HepG2 (cell line): ENCODE data around the gene VEGFA. TPM values are rescaled to one million over a fixed set of nuclear protein-coding genes. Genes with fewer than 3 reads are reported as not detected.
A peak's percentile ranks its signal among the peaks of the same experiment; 100 is the strongest.

Experiments used
- ARID3A ChIP-seq: IDR thresholded peaks from 2 replicates; pipeline ENCODE4 v1.6.1; 2012; ENCODE audit warnings: low read depth, low read length, improper control_type of control experiment
- ATF7 ChIP-seq, 2 experiments: fragments of 450-650 bp in 1 of 2; sonication (generic) in 1 of 2; formaldehyde crosslinking in 1 of 2; IDR thresholded peaks; 2 replicates each; pipeline versions ENCODE4 v1.4.0 to v1.6.1; 2016 to 2020; ENCODE audit warnings: antibody characterized with exemption in 1 of 2, mild to moderate bottlenecking in 1 of 2, missing genetic modification reagents in 1 of 2
- ATF7-NPFF ChIP-seq: sonication (generic); formaldehyde crosslinking; IDR thresholded peaks from 2 replicates; pipeline ENCODE4 v1.8.1; 2023; ENCODE audit warnings: mild to moderate bottlenecking, low read depth, missing genetic modification reagents, moderate library complexity
- ATRX ChIP-seq: sonication (generic); formaldehyde crosslinking; IDR thresholded peaks from 2 replicates; pipeline ENCODE4 v1.4.0; 2020; ENCODE audit warnings: missing genetic modification reagents, borderline replicate concordance
- ETV6 ChIP-seq: sonication (generic); formaldehyde crosslinking; conservative IDR thresholded peaks from 2 replicates; pipeline ENCODE4 v1.4.0; 2020; ENCODE audit warnings: missing genetic modification reagents
- HNF4A ChIP-seq: sonication (generic); formaldehyde crosslinking; IDR thresholded peaks from 2 replicates; pipeline ENCODE4 v1.4.0; 2020; ENCODE audit warnings: missing genetic modification reagents
- MBD4 ChIP-seq: IDR thresholded peaks from 2 replicates; pipeline ENCODE4 v1.6.1; 2012; ENCODE audit warnings: low read length, inconsistent platforms, borderline replicate concordance
- MEIS1 ChIP-seq: sonication (generic); formaldehyde crosslinking; IDR thresholded peaks from 2 replicates; pipeline ENCODE4 v1.9.0; 2021; ENCODE audit warnings: mild to moderate bottlenecking, missing genetic modification reagents, moderate library complexity, borderline replicate concordance
- NFYB ChIP-seq: sonication (generic); formaldehyde crosslinking; IDR thresholded peaks from 2 replicates; pipeline ENCODE4 v1.4.0; 2020; ENCODE audit warnings: missing genetic modification reagents
- NFYC ChIP-seq: IDR thresholded peaks from 2 replicates; pipeline ENCODE4 v1.6.1; 2016; ENCODE audit warnings: missing genetic modification reagents, missing compliant biosample characterization
- PBX2 ChIP-seq: IDR thresholded peaks from 2 replicates; pipeline ENCODE4 v1.6.1; 2016; ENCODE audit warnings: control low read depth
- RXRA ChIP-seq: sonication (generic); formaldehyde crosslinking; IDR thresholded peaks from 2 replicates; pipeline ENCODE4 v1.5.1; 2020; ENCODE audit warnings: missing genetic modification reagents
- SAP130 ChIP-seq: IDR thresholded peaks from 2 replicates; pipeline ENCODE4 v1.6.1; 2016; ENCODE audit warnings: low read depth
- SIN3B ChIP-seq: fragments of 150-350 bp; IDR thresholded peaks from 2 replicates; pipeline ENCODE4 v1.6.1; 2014; ENCODE audit warnings: low read length
- SPEN ChIP-seq: sonication (generic); formaldehyde crosslinking; IDR thresholded peaks from 2 replicates; pipeline ENCODE4 v1.5.1; 2020; ENCODE audit warnings: low read depth, mild to moderate bottlenecking, missing genetic modification reagents
- TBP ChIP-seq: sonication (generic); formaldehyde crosslinking; IDR thresholded peaks from 2 replicates; pipeline ENCODE4 v1.5.0; 2020; ENCODE audit warnings: missing genetic modification reagents
- ZNF24 ChIP-seq: fragments of 450-650 bp; IDR thresholded peaks from 2 replicates; pipeline ENCODE4 v1.6.1; 2017; ENCODE audit warnings: antibody characterized with exemption, mild to moderate bottlenecking
- ZNF251 ChIP-seq: sonication (generic); formaldehyde crosslinking; IDR thresholded peaks from 2 replicates; pipeline ENCODE4 v1.9.0; 2021; ENCODE audit warnings: mild to moderate bottlenecking, missing genetic modification reagents
- ZNF350 ChIP-seq: sonication (generic); formaldehyde crosslinking; IDR thresholded peaks from 2 replicates; pipeline ENCODE4 v1.4.0; 2020; ENCODE audit warnings: mild to moderate bottlenecking, low read depth, missing genetic modification reagents, borderline replicate concordance
- ZNF460 ChIP-seq: sonication (generic); formaldehyde crosslinking; IDR thresholded peaks from 2 replicates; pipeline ENCODE4 v1.5.1; 2020; ENCODE audit warnings: missing genetic modification reagents, mild to moderate bottlenecking, borderline replicate concordance
- ZNF597 ChIP-seq: sonication (generic); formaldehyde crosslinking; IDR thresholded peaks from 2 replicates; pipeline ENCODE4 v1.5.0; 2020; ENCODE audit warnings: missing genetic modification reagents
- ZNF644 ChIP-seq: IDR thresholded peaks from 2 replicates; pipeline ENCODE4 v1.6.1; 2016; ENCODE audit warnings: low read depth
- ZNF761 ChIP-seq: sonication (generic); formaldehyde crosslinking; conservative IDR thresholded peaks from 2 replicates; pipeline ENCODE4 v1.4.0; 2020; ENCODE audit warnings: mild to moderate bottlenecking, missing genetic modification reagents
- ZNF891 ChIP-seq: sonication (generic); formaldehyde crosslinking; IDR thresholded peaks from 2 replicates; pipeline ENCODE4 v1.5.0; 2020; ENCODE audit warnings: mild to moderate bottlenecking, missing genetic modification reagents
- ZSCAN20 ChIP-seq: sonication (generic); formaldehyde crosslinking; IDR thresholded peaks from 2 replicates; pipeline ENCODE4 v1.4.0; 2020; ENCODE audit warnings: missing genetic modification reagents, mild to moderate bottlenecking, borderline replicate concordance
- polyA plus RNA-seq, 8 experiments: library from polyadenylated mRNA; depleted of rRNA in 3 of 8; stranded (reverse) in 7 of 8; unstranded in 1 of 8; fragments of >200 nt; fragmentation: Illumina TruSeq in 4 of 8; extraction: Trizol in 4 of 8; gene quantifications; 2 replicates each; pipeline versions ENCODE4 v1.2.1 to v1.2.3, GENCODE V29; 2011 to 2016; ENCODE audit warnings: low read depth in 4 of 8, missing spikeins in 1 of 8, mixed read lengths in 1 of 8; ENCODE audit not compliant: insufficient read depth in 1 of 8
- total RNA-seq, 5 experiments: library from RNA; depleted of rRNA; stranded (reverse); fragments of >200 nt; fragmentation: Illumina TruSeq; extraction: Trizol; gene quantifications; 2 replicates each; pipeline ENCODE4 v1.2.3, GENCODE V29; 2016; ENCODE audit warnings: low read depth in 1 of 5
- TF ChIP-seq, protein P1 (sequence below): sonication (generic); formaldehyde crosslinking; IDR thresholded peaks from 2 replicates; pipeline ENCODE4 v1.5.0; 2020; ENCODE audit warnings: mild to moderate bottlenecking, missing genetic modification reagents, borderline replicate concordance

Gene VEGFA
- total and polyA plus RNA-seq, 2 of the 13 experiments (the other 11 are each of a cell fraction or from before 2014, with no cell fraction given) = 68.1 to 629 TPM

DNA sequence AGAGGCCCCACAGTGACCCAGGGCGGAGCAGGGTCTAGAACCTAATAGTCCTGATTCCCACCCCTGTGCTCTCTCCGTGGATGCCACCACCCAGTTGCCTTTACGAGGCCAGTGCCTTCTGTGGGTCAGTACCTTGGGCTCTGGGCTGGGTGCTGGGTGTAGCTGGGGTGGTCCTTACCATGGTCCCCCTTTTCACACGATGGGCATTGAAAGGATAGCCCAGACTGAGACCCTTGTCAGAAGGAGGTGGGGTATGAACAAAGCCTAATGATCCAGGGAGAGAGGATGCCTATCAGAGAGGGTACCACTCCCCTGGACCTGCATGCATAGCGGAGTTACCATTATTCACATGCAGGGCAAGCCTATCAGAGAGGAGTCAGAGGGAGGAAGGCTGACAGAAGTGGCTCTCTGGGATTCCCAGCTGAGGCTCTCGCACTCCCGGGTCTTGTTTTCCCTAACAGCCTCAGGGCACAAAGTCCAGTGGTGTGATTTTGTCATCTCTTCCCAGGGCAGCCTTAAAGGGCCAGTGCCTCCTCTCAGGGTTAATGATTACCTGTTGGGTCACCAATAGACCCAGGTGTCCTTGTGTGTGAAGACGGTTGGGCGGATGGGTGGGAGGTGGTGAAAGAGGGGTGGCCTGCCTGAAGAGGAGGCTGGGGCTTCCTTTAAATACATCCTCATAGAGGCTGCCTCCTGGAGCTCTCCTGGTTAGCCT, 36.2 kb downstream of the VEGFA start (continued):
- TF ChIP-seq ZNF350 (peak; percentile 71; the same call in 1 of the 2 replicates), ATRX (CRISPR knock-in tag) (no peak), ATF7-NPFF (CRISPR knock-in tag) (peak; percentile 68; the same call in 1 of the 2 replicates), ZNF644 (peak; percentile 72), MEIS1 (peak; percentile 74), SPEN (CRISPR knock-in tag) (peak; percentile 97; the same call in 1 of the 2 replicates), ZSCAN20 (CRISPR knock-in tag) (no peak), ZNF761 (CRISPR knock-in tag) (no peak), ZNF460 (CRISPR knock-in tag) (no peak; the same call in 1 of the 2 replicates), ZNF597 (CRISPR knock-in tag) (no peak), HNF4A (CRISPR knock-in tag) (peak; percentile 99), RXRA (peak; percentile 65), SIN3B (no peak), PBX2 (CRISPR knock-in tag) (no peak), TBP (CRISPR knock-in tag) (no peak), NFYC (CRISPR knock-in tag) (no peak; the same call in 1 of the 2 replicates), ZNF24 (0 out of 2 replicates have a peak, but pooled peaks have one; percentile 49), ZNF251 (CRISPR knock-in tag) (no peak), ATF7 (IDR thresholded peaks at IDR 0.05) (no peak), ATF7 (CRISPR knock-in tag; IDR thresholded peaks at IDR 0.05) (peak; percentile 85), ARID3A (peak; percentile 30; the same call in 1 of the 2 replicates), MBD4 (no peak), NFYB (CRISPR knock-in tag) (peak; percentile 51), SAP130 (CRISPR knock-in tag) (peak; percentile 97), ETV6 (CRISPR knock-in tag) (no peak), ZNF891 (CRISPR knock-in tag) (peak; percentile 96)
- TF ChIP-seq, protein P1, sequence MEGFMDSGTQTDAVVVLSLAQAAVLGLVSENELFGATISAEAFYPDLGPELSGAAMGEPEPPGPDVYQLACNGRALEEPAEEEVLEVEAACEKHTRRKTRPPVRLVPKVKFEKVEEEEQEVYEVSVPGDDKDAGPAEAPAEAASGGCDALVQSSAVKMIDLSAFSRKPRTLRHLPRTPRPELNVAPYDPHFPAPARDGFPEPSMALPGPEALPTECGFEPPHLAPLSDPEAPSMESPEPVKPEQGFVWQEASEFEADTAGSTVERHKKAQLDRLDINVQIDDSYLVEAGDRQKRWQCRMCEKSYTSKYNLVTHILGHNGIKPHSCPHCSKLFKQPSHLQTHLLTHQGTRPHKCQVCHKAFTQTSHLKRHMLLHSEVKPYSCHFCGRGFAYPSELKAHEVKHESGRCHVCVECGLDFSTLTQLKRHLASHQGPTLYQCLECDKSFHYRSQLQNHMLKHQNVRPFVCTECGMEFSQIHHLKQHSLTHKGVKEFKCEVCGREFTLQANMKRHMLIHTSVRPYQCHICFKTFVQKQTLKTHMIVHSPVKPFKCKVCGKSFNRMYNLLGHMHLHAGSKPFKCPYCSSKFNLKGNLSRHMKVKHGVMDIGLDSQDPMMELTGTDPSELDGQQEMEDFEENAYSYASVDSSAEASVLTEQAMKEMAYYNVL = peak; percentile 78; the same call in 1 of the 2 replicates
